DOHH2 (cell line): Measurements from ENCODE around the gene STUM.

Source experiments
- H3F3A ChIP-seq: fragments of 200-600 bp; sonication (generic), shearing (Covaris generic); 2 replicates; pipeline ENCODE4 v1.6.0; 2016; ENCODE audit warnings: antibody characterized with exemption, mild to moderate bottlenecking; ENCODE audit not compliant: control insufficient read depth, insufficient read depth
- H3K27ac ChIP-seq: fragments of 200-600 bp; sonication (generic); 2 replicates; pipeline ENCODE4 v1.5.1; 2014; ENCODE audit warnings: low read depth, mild to moderate bottlenecking, low read length, moderate library complexity
- H3K27me3 ChIP-seq: fragments of 200-600 bp; sonication (generic); 2 replicates; pipeline ENCODE4 v1.6.1; 2014; ENCODE audit warnings: mild to moderate bottlenecking, low read length, mixed read lengths; ENCODE audit not compliant: control insufficient read depth
- H3K36me3 ChIP-seq: fragments of 200-600 bp; sonication (generic); 2 replicates; pipeline ENCODE4 v1.6.1; 2014; ENCODE audit warnings: mild to moderate bottlenecking, low read length, moderate library complexity, mixed read lengths; ENCODE audit not compliant: control insufficient read depth
- H3K4me1 ChIP-seq: fragments of 200-600 bp; sonication (generic); 2 replicates; pipeline ENCODE4 v1.6.1; 2014; ENCODE audit warnings: mild to moderate bottlenecking, low read length, mixed read lengths; ENCODE audit not compliant: control insufficient read depth
- H3K4me2 ChIP-seq: fragments of 200-600 bp; sonication (generic); 2 replicates; pipeline ENCODE4 v1.6.0; 2014; ENCODE audit warnings: mild to moderate bottlenecking, low read length, moderate library complexity
- H3K4me3 ChIP-seq: fragments of 200-600 bp; sonication (generic); 2 replicates; pipeline ENCODE4 v1.5.1; 2014; ENCODE audit warnings: mild to moderate bottlenecking, low read length, mixed read lengths
- H3K79me2 ChIP-seq: fragments of 200-600 bp; sonication (generic); 2 replicates; pipeline ENCODE4 v1.6.1; 2014; ENCODE audit warnings: mild to moderate bottlenecking, low read length, mixed read lengths; ENCODE audit not compliant: control insufficient read depth
- H3K9me2 ChIP-seq: fragments of 200-600 bp; sonication (generic); replicated peaks from 2 replicates; pipeline ENCODE4 v1.6.1; 2014; ENCODE audit warnings: mild to moderate bottlenecking, low read length, mixed read lengths; ENCODE audit not compliant: control insufficient read depth
- H3K9me3 ChIP-seq: fragments of 200-600 bp; sonication (generic); 2 replicates; pipeline ENCODE4 v1.6.1; 2014; ENCODE audit warnings: antibody characterized with exemption, low read length, mixed read lengths; ENCODE audit not compliant: control insufficient read depth, insufficient read depth
- H4K20me1 ChIP-seq: fragments of 200-600 bp; sonication (generic); 2 replicates; pipeline ENCODE4 v1.6.0; 2014; ENCODE audit warnings: low read depth, mild to moderate bottlenecking, antibody characterized with exemption, low read length, moderate library complexity; ENCODE audit not compliant: control insufficient read depth, insufficient read depth
- CTCF ChIP-seq: fragments of 200-600 bp; sonication (generic); IDR thresholded peaks from one replicate; pipeline ENCODE4 v1.5.1; 2014; ENCODE audit warnings: antibody characterized with exemption, mild to moderate bottlenecking, low read depth, low read length; ENCODE audit not compliant: poor library complexity, severe bottlenecking
- EZH2phosphoT487 ChIP-seq: fragments of 200-600 bp; sonication (generic); IDR thresholded peaks from 2 replicates; pipeline ENCODE4 v1.6.1; 2017; ENCODE audit warnings: borderline replicate concordance, mild to moderate bottlenecking, antibody characterized with exemption, low read length, moderate library complexity, mixed read lengths

Gene STUM

GRCh38 chr1:226575739-226576378 is 27.3 kb downstream of the STUM start:
- H3K27ac ChIP-seq, result no peak overlapping the region
- H3K4me3 ChIP-seq, result no peak overlapping the region
- no peaks in the 10 kb centered on the region for H3F3A ChIP-seq
- H3K36me3 ChIP-seq, result no peaks in the 10 kb centered on the region
- H3K27me3 ChIP-seq, result peaks cover 5% of the 10 kb centered on the region; the same call in 1 of the 2 replicates
- no peaks in the 10 kb centered on the region for H3K4me1 ChIP-seq
- no peak overlapping the region for H3K4me2 ChIP-seq
- no peaks in the 10 kb centered on the region for H4K20me1 ChIP-seq
- H3K9me2 ChIP-seq, result no peaks in the 10 kb centered on the region
- H3K79me2 ChIP-seq, result no peaks in the 10 kb centered on the region
- H3K9me3 ChIP-seq, result no peaks in the 10 kb centered on the region
- TF ChIP-seq EZH2phosphoT487, result no peak
- TF ChIP-seq CTCF, result no peak

DNA sequence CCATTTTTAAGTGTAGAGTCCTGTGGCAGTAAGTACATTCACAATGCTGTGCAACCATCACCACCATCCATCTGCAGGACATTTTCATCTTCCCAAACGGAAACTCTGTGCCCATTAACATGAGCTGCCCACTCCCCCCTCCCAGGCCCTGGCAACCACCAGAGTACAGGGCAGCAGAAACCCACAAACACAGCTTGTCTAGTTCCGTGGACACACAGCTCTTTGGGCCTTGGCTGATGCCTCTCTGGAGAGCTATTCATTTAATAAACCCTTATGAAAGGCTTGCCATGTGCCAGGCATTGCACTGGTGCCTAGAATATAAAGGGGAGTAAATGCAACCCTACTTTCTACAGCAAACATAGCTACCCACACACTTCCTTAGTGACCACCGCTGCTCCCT is 28.0 kb downstream of the STUM start:
- Histone ChIP-seq H3K79me2 (no peaks in the 10 kb centered on the region), H4K20me1 (no peaks in the 10 kb centered on the region), H3K36me3 (no peaks in the 10 kb centered on the region), H3F3A (no peaks in the 10 kb centered on the region), H3K9me2 (no peaks in the 10 kb centered on the region), H3K4me3 (no peak overlapping the region), H3K4me2 (no peak overlapping the region), H3K4me1 (no peaks in the 10 kb centered on the region), H3K9me3 (no peaks in the 10 kb centered on the region), H3K27me3 (peaks cover 5% of the 10 kb centered on the region; the same call in 1 of the 2 replicates), H3K27ac (no peak overlapping the region)
- TF ChIP-seq EZH2phosphoT487, result no peak
- TF ChIP-seq CTCF, result no peak

DNA sequence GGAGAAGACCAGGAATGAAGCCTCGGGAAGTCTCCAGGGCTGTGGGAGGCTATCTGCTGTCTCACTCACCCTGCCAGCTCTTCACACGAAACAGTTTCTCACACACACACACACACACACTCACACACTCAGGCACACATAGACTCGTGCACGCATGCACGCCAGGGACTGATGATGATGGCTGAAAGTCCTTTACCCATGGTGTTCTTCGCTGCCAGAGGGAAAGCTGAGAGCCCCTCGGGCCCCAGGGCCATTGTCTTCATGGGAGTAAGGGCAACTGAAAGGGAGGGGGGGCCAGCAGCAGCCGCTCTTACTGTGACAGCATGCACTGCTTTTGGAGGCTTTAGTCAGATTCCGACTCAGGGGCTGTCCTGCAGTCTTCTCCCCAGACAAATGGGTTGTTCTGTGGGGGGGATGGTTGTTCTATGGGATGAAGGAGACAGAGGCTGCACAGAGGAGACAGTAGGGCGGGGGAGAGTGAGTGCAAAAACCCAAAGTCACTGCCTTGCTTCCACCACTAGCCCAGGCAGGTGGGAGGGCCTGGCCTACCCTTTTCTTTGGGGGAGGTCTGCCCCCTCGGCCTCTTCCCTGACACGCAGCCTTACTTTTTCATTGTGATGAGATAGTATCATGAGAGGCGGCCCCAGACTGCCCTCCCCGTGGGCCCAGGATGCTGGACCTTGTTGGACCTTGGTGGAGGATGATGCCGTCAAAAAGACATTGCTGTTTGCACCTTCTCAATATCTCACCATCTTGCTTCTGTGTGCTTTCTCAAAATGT is 29.0 kb downstream of the STUM start:
- Histone ChIP-seq H3K4me2 (no peak overlapping the region), H3K4me3 (no peak overlapping the region), H4K20me1 (no peaks in the 10 kb centered on the region), H3K9me3 (no peaks in the 10 kb centered on the region), H3K36me3 (no peaks in the 10 kb centered on the region), H3F3A (no peaks in the 10 kb centered on the region), H3K27ac (no peak overlapping the region), H3K9me2 (no peaks in the 10 kb centered on the region), H3K27me3 (peaks cover 5% of the 10 kb centered on the region; the same call in 1 of the 2 replicates), H3K79me2 (no peaks in the 10 kb centered on the region), H3K4me1 (no peaks in the 10 kb centered on the region)
- TF ChIP-seq EZH2phosphoT487 (no peak), CTCF (no peak)
